ENCODE results near the gene CNKSR3. TPM values are rescaled to one million over a fixed set of nuclear protein-coding genes. Genes with fewer than 3 reads are reported as not detected.

The CNKSR3 gene
- total and polyA plus RNA-seq, 2 of the 8 experiments (the other 6 are each of a cell fraction or from before 2014, with no cell fraction given) = 1.2 to 6.2 TPM

DNA sequence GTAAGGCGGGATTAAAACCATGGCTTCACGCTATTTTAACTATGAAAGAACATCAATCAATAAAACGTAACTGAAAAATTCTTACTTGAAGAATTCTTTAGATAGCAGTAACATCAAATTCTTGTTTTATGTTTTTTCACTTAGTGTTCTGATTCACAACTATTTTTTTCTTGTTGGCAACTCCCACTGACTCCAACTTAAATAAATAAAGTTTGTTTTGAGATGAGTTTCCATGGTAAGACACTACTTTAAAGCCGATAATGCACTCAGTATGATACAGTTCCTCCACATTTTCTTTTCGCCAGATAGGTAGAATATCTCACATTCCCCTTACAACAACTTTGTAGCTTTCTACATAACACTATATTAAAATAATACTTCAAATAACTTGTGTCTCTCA, 33.1 kb upstream of the CNKSR3 start:
- no peak for DNase-seq (ENCODE audit: low read depth in 1 of 2, low spot score in 2 of 2)
- Histone ChIP-seq H2AK5ac (ENCODE audit: low read depth, low read length) (no peak overlapping the region), H3K27me3 (replicated peaks in 1 of 4; ENCODE audit: control insufficient read depth in 3 of 4, extremely low read depth in 1 of 4, insufficient read depth in 3 of 4, low read length in 3 of 4) (peaks cover 0 to 6% (median 1%) of the 10 kb centered on the region in 4 experiments; a peak in 3 of 7 replicates), H3K4me1 (replicated peaks in 1 of 4; ENCODE audit: control insufficient read depth in 3 of 4, insufficient read depth in 4 of 4, low read length in 3 of 4) (peaks cover 2 to 7% (median 6%) of the 10 kb centered on the region in 4 experiments; a peak in 5 of 7 replicates), H2AFZ (ENCODE audit: low read length) (no peak overlapping the region), H2BK20ac (ENCODE audit: low read length) (no peak overlapping the region), H3K4me3 (ENCODE audit: extremely low read depth in 1 of 4, insufficient read depth in 2 of 4, low read depth in 3 of 4, low read length in 4 of 4) (no peak overlapping the region; a peak in 1 of 8 replicates), H2BK120ac (replicated peaks; ENCODE audit: low read depth, low read length) (no peak overlapping the region), H3K9me3 (ENCODE audit: insufficient read depth in 2 of 2, low read depth in 1 of 2, low read length in 1 of 2) (no peaks in the 10 kb centered on the region), H4K20me1 (replicated peaks in 1 of 2; ENCODE audit: control insufficient read depth in 1 of 2, insufficient read depth in 2 of 2, low read length in 2 of 2) (no peaks in the 10 kb centered on the region), H3K23ac (ENCODE audit: insufficient read length) (no peak overlapping the region), H4K5ac (ENCODE audit: insufficient read length, low read depth, low read length) (no peak overlapping the region), H3K4ac (replicated peaks; ENCODE audit: insufficient read length, low read depth, low read length) (no peak overlapping the region), H4K91ac (replicated peaks; ENCODE audit: insufficient read length, low read length) (no peak overlapping the region), H3K56ac (replicated peaks; ENCODE audit: insufficient read length, low read depth, low read length) (no peak overlapping the region), H3K9ac (replicated peaks in 1 of 4; ENCODE audit: extremely low read depth in 1 of 4, low read depth in 3 of 4, low read length in 3 of 4) (no peak overlapping the region), H3K18ac (ENCODE audit: extremely low read depth, low read length) (no peak overlapping the region), H4K8ac (ENCODE audit: extremely low read depth, insufficient read depth, low read length) (no peak overlapping the region), H3K79me2 (ENCODE audit: control insufficient read depth in 1 of 2, insufficient read depth in 2 of 2, low read length in 2 of 2) (no peaks in the 10 kb centered on the region), H3K4me2 (ENCODE audit: insufficient read depth in 1 of 2, low read depth in 2 of 2, low read length in 2 of 2) (no peak overlapping the region), H2BK5ac (ENCODE audit: low read depth, low read length) (no peak overlapping the region), H3K79me1 (ENCODE audit: low read depth, low read length) (no peaks in the 10 kb centered on the region), H2BK15ac (ENCODE audit: low read length) (no peak overlapping the region), H3K27ac (ENCODE audit: low read depth, low read length) (no peak overlapping the region), H3K23me2 (ENCODE audit: low read depth, low read length) (no peaks in the 10 kb centered on the region), H3K36me3 (ENCODE audit: control insufficient read depth in 2 of 4, insufficient read depth in 4 of 4, low read length in 3 of 4) (no peaks in the 10 kb centered on the region), H2BK12ac (ENCODE audit: low read depth, low read length) (no peak overlapping the region), H3K14ac (ENCODE audit: insufficient read length) (no peak overlapping the region)
- POLR2A ChIA-PET (ENCODE audit: partially characterized antibody) = interaction anchor here (0.8 to 1.1 kb wide), 2 partner anchors 11 to 33 kb away, joined by 3 read pairs; partner anchors contain the start of gene CNKSR3
- WGBS, 2 experiments (ENCODE audit: extremely low coverage in 1 of 2, insufficient coverage in 1 of 2, insufficient read length in 1 of 2, insufficient replicate concordance in 2 of 2, low coverage in 1 of 2, low lambda C conversion rate in 2 of 2, missing lambda C conversion rate in 1 of 2) = 77% methylated on average over 5 of the region's 5 CpGs; no CpG with 5 or more reads in 1 of the 2 experiments
- CTCF ChIA-PET (ENCODE audit: partially characterized antibody) = no interaction called here
- no peak for FAIRE-seq
- TF ChIP-seq CHD2 (IDR thresholded peaks at IDR 0.05; ENCODE audit: low read length) (no peak), ATF3 (IDR thresholded peaks at IDR 0.05; ENCODE audit: insufficient read depth, low read depth, low read length) (no peak), MAFK (IDR thresholded peaks at IDR 0.05; ENCODE audit: low read depth, low read length) (no peak), GABPA (IDR thresholded peaks at IDR 0.05; ENCODE audit: borderline replicate concordance, insufficient read depth, low read length) (no peak), TCF12 (IDR thresholded peaks at IDR 0.05; ENCODE audit: low read depth, low read length) (no peak), SP1 (IDR thresholded peaks at IDR 0.05; ENCODE audit: low read depth, low read length) (no peak), RBBP5 (IDR thresholded peaks at IDR 0.05; ENCODE audit: borderline replicate concordance, low read depth, low read length) (no peak)
